B cell (primary cell): Measurements from ENCODE around the gene PCBP3. TPM values are rescaled to one million over a fixed set of nuclear protein-coding genes. Genes with fewer than 3 reads are reported as not detected.

ENCODE experiments used
- ATAC-seq: fragments of 200-7000 bp; cut with Tn5 transposase; one replicate; pipeline ENCODE4 v1.10.0; 2021; ENCODE audit warnings: low read depth, mild to moderate bottlenecking, moderate number of reproducible peaks, moderate library complexity
- CTCF ChIA-PET: fragments of 350-600 bp; sonication (Branson Sonifier 250); formaldehyde crosslinking; loops from one replicate; lab custom pipeline; 2021; ENCODE audit warnings: antibody characterized with exemption, inconsistent platforms; lab: Charles Lee
- POLR2A ChIA-PET: fragments of 350-600 bp; sonication (Branson Sonifier 250); formaldehyde crosslinking; loops from one replicate; lab custom pipeline; 2021; ENCODE audit warnings: antibody characterized with exemption; lab: Charles Lee
- DNase-seq: peaks from one replicate; pipeline ENCODE4 v3.0.0; 2013
- H2AFZ ChIP-seq: 2 replicates; pipeline ENCODE4 v1.6.1; 2012; ENCODE audit warnings: mild to moderate bottlenecking, low read depth, low read length; ENCODE audit not compliant: insufficient read depth, poor library complexity, severe bottlenecking
- H3K27ac ChIP-seq, 2 donors: 1 replicate in 1 of 2; 2 replicates in 1 of 2; pipeline ENCODE4 v1.5.1; 2012 to 2013; ENCODE audit warnings: low read length in 2 of 2, mild to moderate bottlenecking in 2 of 2, moderate library complexity in 1 of 2
- H3K27me3 ChIP-seq, 4 experiments: fragments of 200-600 bp in 1 of 4; sonication (generic) in 1 of 4; replicated peaks in 1 of 4; 1 replicate in 2 of 4; 2 replicates in 2 of 4; pipeline versions ENCODE4 v1.6.1 to v1.7.0; 2013 to 2016; ENCODE audit warnings: low read length in 3 of 4, mild to moderate bottlenecking in 2 of 4, mixed read lengths in 1 of 4, moderate library complexity in 1 of 4; ENCODE audit not compliant: insufficient read depth in 4 of 4, control insufficient read depth in 3 of 4; ENCODE audit errors: control extremely low read depth in 1 of 4
- H3K36me3 ChIP-seq, 2 experiments: replicated peaks in 1 of 2; 1 replicate in 1 of 2; 2 replicates in 1 of 2; pipeline versions ENCODE4 v1.6.1 to v1.7.1; 2013; ENCODE audit warnings: low read length in 1 of 2; ENCODE audit not compliant: insufficient read depth in 2 of 2, control insufficient read depth in 1 of 2; ENCODE audit errors: control extremely low read depth in 1 of 2, extremely low read depth in 1 of 2
- H3K4me1 ChIP-seq, 2 donors: fragments of 200-600 bp in 1 of 2; sonication (generic) in 1 of 2; 1 replicate in 1 of 2; 2 replicates in 1 of 2; pipeline versions ENCODE4 v1.5.1 to v1.6.1; 2013 to 2017; ENCODE audit warnings: low read length in 2 of 2; ENCODE audit not compliant: control insufficient read depth in 2 of 2, insufficient read depth in 2 of 2
- H3K4me2 ChIP-seq: replicated peaks from 2 replicates; pipeline ENCODE3; 2012; ENCODE audit warnings: mild to moderate bottlenecking, low read depth, low read length; ENCODE audit not compliant: poor library complexity, severe bottlenecking
- H3K4me3 ChIP-seq, 5 experiments: fragments of 200-600 bp in 1 of 5; sonication (generic) in 1 of 5; 1 replicate in 3 of 5; 2 replicates in 2 of 5; pipeline versions ENCODE4 v1.5.1 to v1.7.0; 2011 to 2016; ENCODE audit warnings: low read length in 4 of 5, mild to moderate bottlenecking in 4 of 5, low read depth in 2 of 5, control low read depth in 1 of 5, moderate library complexity in 1 of 5; ENCODE audit not compliant: insufficient read depth in 1 of 5; ENCODE audit errors: control extremely low read depth in 1 of 5, extremely low read depth in 1 of 5
- H3K79me2 ChIP-seq: fragments of 200-600 bp; sonication (generic); one replicate; pipeline ENCODE4 v1.6.0; 2016; ENCODE audit warnings: low read length; ENCODE audit not compliant: control insufficient read depth, insufficient read depth
- H3K9ac ChIP-seq: fragments of 200-600 bp; sonication (generic); 2 replicates; pipeline ENCODE4 v1.6.1; 2017; ENCODE audit warnings: mild to moderate bottlenecking, low read length, moderate library complexity
- H3K9me3 ChIP-seq, 3 donors: one replicate each; pipeline versions ENCODE4 v1.6.1 to v1.7.1; 2013; ENCODE audit warnings: low read length in 2 of 3; ENCODE audit not compliant: control insufficient read depth in 2 of 3, insufficient read depth in 1 of 3; ENCODE audit errors: control extremely low read depth in 1 of 3
- H4K20me1 ChIP-seq: 2 replicates; pipeline ENCODE4 v1.6.0; 2012; ENCODE audit warnings: mild to moderate bottlenecking, low read length; ENCODE audit not compliant: insufficient read depth, control insufficient read depth, poor library complexity, severe bottlenecking
- H3K27ac Mint-ChIP-seq: one replicate; pipeline ENCODE4 v1.8.0; 2021; ENCODE audit warnings: mixed read lengths
- H3K27me3 Mint-ChIP-seq: one replicate; pipeline ENCODE4 v1.8.0; 2021; ENCODE audit warnings: mixed read lengths
- H3K4me1 Mint-ChIP-seq: one replicate; pipeline ENCODE4 v1.8.0; 2021; ENCODE audit warnings: mixed read lengths
- H3K4me3 Mint-ChIP-seq: one replicate; pipeline ENCODE4 v1.8.0; 2021; ENCODE audit warnings: mixed read lengths
- H3K9me3 Mint-ChIP-seq: one replicate; pipeline ENCODE4 v1.8.0; 2022; ENCODE audit warnings: mixed read lengths; ENCODE audit not compliant: insufficient read depth
- EZH2 ChIP-seq: IDR thresholded peaks from 2 replicates; pipeline ENCODE4 v1.6.1; 2012; ENCODE audit warnings: borderline replicate concordance, low read depth, mild to moderate bottlenecking, moderate library complexity, low read length; ENCODE audit not compliant: insufficient read depth, poor library complexity, severe bottlenecking
- WGBS: methylation state at CpG from one replicate; pipeline ENCODE4 v1.1.5; 2013; ENCODE audit warnings: missing lambda C conversion rate; ENCODE audit not compliant: insufficient coverage; 5-methylcytosine and 5-hydroxymethylcytosine counted together
- intact Hi-C: fragments of 100-400 bp; cut with micrococcal nuclease; formaldehyde crosslinking; loops from one replicate; pipeline ENCODE4 v1.10.0; 2022
- polyA plus RNA-seq: library from polyadenylated mRNA; depleted of rRNA; stranded (reverse); fragments of >200 nt; gene quantifications from 2 replicates; pipeline ENCODE4 v1.2.3, GENCODE V29; 2012
- total RNA-seq, 2 donors: library from RNA; stranded (reverse); fragments of 120-200 nt in 1 of 2; gene quantifications; 1 replicate in 1 of 2; 2 replicates in 1 of 2; pipeline versions ENCODE4 v1.2.3 to v1.2.4, GENCODE V29; 2013 to 2022
- TF ChIP-seq, protein P1 (sequence below): fragments of 200-600 bp; IDR thresholded peaks from one replicate; pipeline ENCODE4 v1.8.0; 2022; ENCODE audit warnings: antibody characterized with exemption, mild to moderate bottlenecking

PCBP3 gene
- total and polyA plus RNA-seq, 2 donors (not counting 1 experiment from before 2014, with no cell fraction given) = 0.45 to 2.7 TPM

DNA sequence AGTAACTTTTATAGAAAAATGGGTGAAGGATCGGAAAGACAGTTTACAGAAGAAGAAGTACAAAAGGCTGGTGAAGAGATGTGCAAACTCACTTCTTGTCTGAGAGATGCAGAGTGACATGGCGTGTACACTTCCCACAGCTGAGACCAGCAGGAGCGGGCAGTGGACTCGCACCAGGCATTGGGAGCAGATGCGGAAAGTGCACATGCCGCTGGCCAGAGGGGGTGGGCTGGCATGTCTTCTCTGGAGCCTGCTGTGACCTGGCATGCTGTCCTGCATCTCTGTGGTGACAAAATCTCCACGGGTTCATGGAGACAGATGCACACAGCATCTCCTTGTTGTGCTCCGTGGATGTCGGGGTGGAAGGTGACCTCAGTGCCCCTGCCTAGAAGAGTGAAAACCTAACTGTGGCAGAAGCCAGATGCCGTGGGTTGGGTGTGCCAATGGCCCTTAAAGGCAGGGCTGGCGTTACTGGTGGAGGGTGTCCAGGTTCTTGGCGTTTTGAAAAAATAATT is 209.4 kb downstream of the PCBP3 start:
- POLR2A ChIA-PET = no interaction called here

DNA sequence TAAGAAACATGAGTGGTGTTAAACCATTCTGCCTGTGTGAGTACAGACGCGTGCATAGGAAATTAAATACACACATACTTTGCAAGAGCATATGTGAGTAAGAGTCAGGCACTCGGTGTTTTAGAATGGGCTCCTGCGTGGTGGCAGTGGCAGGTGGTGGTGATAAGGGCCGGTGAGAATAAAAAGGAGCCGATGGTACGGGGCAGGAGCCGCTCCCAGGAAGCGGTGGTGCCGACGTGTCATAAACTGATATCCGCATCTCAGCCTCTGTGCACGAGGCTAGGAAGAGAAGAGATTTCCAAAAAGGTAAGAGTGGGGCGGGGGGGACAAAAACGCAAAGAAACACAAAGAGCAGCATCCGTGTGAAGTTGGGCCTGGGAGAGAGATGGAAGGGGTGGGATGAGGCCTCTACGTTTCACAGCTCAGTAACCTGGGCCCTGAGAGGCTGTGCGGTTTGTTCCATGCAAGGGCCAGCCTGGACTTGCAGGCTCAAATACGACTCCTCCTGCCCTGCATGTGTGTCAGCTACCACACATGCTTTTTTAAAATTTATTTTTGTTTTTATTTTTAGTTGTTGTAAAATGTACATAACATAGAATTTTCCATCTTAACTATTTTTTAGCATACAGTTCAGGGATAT is 210.3 kb downstream of the PCBP3 start:
- Histone ChIP-seq H3K9me3 (no peaks in the 10 kb centered on the region), H4K20me1 (no peaks in the 10 kb centered on the region), H3K9ac (no peak overlapping the region), H3K36me3 (no peaks in the 10 kb centered on the region), H2AFZ (no peak overlapping the region), H3K4me1 (no peaks in the 10 kb centered on the region), H3K27ac (no peak overlapping the region), H3K4me2 (no peak overlapping the region), H3K79me2 (no peaks in the 10 kb centered on the region), H3K27me3 (peaks cover 0 to 6% (median 0%) of the 10 kb centered on the region in 4 experiments), H3K4me3 (no peak overlapping the region)
- CTCF ChIA-PET = interaction anchor here (1.0 kb wide), 1 partner anchor 716 kb away, joined by 3 read pairs; no protein-coding TSS in a partner anchor
- WGBS = 94% methylated on average over 15 of the region's 19 CpGs
- H3K27me3 Mint-ChIP-seq = peaks cover 16% of the 10 kb centered on the region
- no peak overlapping the region for H3K4me3 Mint-ChIP-seq
- POLR2A ChIA-PET = no interaction called here
- H3K4me1 Mint-ChIP-seq = no peaks in the 10 kb centered on the region
- no peak for DNase-seq
- no peak for ATAC-seq
- no peak for TF ChIP-seq EZH2
- TF ChIP-seq, protein P1, sequence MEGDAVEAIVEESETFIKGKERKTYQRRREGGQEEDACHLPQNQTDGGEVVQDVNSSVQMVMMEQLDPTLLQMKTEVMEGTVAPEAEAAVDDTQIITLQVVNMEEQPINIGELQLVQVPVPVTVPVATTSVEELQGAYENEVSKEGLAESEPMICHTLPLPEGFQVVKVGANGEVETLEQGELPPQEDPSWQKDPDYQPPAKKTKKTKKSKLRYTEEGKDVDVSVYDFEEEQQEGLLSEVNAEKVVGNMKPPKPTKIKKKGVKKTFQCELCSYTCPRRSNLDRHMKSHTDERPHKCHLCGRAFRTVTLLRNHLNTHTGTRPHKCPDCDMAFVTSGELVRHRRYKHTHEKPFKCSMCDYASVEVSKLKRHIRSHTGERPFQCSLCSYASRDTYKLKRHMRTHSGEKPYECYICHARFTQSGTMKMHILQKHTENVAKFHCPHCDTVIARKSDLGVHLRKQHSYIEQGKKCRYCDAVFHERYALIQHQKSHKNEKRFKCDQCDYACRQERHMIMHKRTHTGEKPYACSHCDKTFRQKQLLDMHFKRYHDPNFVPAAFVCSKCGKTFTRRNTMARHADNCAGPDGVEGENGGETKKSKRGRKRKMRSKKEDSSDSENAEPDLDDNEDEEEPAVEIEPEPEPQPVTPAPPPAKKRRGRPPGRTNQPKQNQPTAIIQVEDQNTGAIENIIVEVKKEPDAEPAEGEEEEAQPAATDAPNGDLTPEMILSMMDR = no peak
- H3K27ac Mint-ChIP-seq = no peak overlapping the region
- no peaks in the 10 kb centered on the region for H3K9me3 Mint-ChIP-seq
- intact Hi-C loops = no loop called here

More for the DNA sequence above, 209.4 kb downstream of the PCBP3 start:
- Mint-ChIP-seq H3K27me3 (peaks cover 23% of the 10 kb centered on the region), H3K4me3 (no peak overlapping the region), H3K27ac (no peak overlapping the region), H3K4me1 (no peaks in the 10 kb centered on the region), H3K9me3 (no peaks in the 10 kb centered on the region)
- CTCF ChIA-PET = no interaction called here
- no peak overlapping the region for H2AFZ ChIP-seq
- H3K9ac ChIP-seq = no peak overlapping the region
- intact Hi-C loops = no loop called here
- 92% methylated on average over 10 of the region's 12 CpGs for WGBS
- no peak overlapping the region for H3K4me2 ChIP-seq
- no peaks in the 10 kb centered on the region for H3K79me2 ChIP-seq
- H3K27me3 ChIP-seq = peaks cover 0 to 6% (median 0%) of the 10 kb centered on the region in 4 experiments
- no peaks in the 10 kb centered on the region for H4K20me1 ChIP-seq
- ATAC-seq (no peak), DNase-seq (no peak)
- no peaks in the 10 kb centered on the region for H3K9me3 ChIP-seq
- no peak for TF ChIP-seq EZH2
- TF ChIP-seq, protein P1 = no peak
- H3K27ac ChIP-seq = no peak overlapping the region
- no peaks in the 10 kb centered on the region for H3K36me3 ChIP-seq
- no peaks in the 10 kb centered on the region for H3K4me1 ChIP-seq
- H3K4me3 ChIP-seq = no peak overlapping the region
